Central memory CD4-positive, alpha-beta T cell (primary cell): ENCODE measurements around the gene KIF26B.
"Not testable (repeated sequence)": the region's sequence is repeated elsewhere in the genome, so short reads cannot be mapped to it uniquely, and the experiment has no call there.

Experiments
- DNase-seq: peaks from one replicate; pipeline ENCODE4 v3.0.0; 2022
- total RNA-seq, 3 experiments: gene quantifications; one replicate each; lab custom pipeline; 2026; lab: John Stamatoyannopoulos, UW

The KIF26B gene
- total RNA-seq = 0 to 0.35 (median 0.05) reads per million in 3 experiments

DNA sequence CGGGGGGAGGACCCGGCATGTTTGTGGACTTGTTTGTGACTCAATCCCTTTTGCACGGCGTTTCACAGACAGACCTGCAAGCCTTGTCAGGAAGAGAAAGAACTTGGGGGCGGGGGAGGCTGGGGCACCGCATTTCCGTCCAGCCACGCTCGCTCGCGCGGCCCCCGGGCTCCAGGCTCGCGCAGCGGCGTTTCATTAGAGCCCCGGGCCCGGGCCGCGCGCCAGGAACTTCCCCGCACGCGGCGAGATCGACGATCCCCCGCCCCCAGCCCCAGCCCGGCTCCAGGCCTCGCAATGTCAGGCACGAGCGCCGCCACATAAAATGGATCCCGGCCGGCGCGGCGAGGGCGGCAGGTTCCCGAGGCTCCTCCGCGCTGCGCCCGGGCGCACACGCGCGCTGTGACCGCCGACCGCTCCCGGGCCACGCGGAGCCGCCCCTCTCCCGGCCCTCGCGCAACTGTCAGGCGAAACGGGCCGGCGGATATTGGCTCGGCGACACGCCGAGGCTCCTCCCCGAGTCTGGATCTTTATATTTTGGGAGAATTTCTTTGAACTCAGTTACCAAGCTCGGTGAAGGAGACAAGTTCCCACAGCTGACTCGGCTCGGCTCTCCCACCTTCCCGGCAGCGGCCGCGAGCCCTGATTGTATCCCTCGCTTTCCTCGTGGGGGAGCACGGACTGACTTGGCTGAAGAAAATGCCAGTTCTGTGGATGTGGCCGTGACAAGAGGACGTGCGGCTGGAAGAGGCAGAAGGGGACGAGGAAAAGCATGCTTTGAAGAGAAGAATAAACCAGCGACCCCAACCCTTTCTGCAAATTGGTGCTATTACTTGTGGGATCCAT, at the start of gene KIF26B:
Gene KIF26B (plus strand): TSS at position 557 of the 843 bp plus-strand sequence. CDS start 440 bp downstream, outside the sequence.
- no peak for DNase-seq

DNA sequence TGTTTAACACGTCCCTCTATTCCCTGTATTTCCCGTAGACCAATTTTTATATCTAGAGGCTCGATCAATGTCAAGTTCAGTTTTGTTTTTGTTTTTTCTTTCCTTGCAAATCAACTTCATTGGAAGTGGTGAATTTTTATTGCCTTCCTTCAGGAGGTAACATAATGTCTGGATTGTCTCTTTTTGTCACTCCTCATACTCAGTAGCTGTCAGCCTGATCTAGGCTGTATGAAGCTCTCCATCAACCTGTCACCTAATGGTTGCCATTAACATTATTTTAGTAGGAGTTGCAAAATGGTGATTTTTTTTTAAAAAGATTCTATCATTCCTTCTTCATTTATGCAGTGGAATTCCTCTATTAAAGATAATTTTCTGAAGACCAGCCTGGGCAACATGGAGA, 49.7 kb upstream of the KIF26B start:
- no peak for DNase-seq

DNA sequence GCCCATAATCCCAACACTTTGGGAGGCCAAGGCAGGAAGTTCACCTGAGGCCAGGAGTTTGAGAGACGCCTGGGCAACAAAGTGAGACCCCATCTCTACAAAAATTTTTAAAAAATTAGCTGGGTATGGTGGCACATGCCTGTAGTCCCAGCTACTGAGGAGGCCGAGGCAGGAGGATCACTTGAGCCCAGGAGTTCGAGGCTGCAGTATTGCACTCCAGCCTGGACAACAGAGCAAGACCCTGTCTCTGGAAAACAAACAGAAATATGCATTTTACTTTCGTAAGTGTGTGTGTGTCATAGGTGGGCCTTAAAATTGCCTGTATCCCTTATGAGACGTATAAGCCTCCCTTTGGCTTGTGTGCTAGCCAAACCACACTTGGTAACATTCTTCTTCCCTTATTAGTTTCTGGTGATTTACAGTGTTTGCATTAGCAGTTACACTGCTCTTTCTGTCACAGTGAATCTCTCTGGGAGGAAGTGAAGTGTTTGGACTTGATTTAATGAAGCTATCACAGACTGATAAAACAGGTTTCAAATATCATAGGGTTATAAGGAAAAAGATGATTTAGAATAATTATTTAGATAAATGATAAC, 48.9 kb upstream of the KIF26B start:
- no peak for DNase-seq

DNA sequence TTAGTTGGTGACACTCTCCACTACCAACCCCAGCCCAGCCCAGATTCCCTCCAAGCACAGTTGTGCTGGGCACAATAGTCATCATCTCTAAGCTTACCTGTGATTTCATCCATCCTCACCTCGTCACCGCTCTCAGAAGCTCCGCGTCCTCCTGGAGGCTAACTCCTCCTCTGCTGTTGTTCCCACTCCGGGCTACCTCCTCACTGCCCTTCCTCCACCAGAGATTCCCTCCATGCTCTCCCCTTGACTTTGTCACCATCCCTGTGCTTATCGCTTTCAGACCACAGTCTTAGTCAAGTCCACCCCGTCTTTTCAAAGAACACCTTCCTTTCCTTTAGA, 47.0 kb upstream of the KIF26B start:
- no peak for DNase-seq

DNA sequence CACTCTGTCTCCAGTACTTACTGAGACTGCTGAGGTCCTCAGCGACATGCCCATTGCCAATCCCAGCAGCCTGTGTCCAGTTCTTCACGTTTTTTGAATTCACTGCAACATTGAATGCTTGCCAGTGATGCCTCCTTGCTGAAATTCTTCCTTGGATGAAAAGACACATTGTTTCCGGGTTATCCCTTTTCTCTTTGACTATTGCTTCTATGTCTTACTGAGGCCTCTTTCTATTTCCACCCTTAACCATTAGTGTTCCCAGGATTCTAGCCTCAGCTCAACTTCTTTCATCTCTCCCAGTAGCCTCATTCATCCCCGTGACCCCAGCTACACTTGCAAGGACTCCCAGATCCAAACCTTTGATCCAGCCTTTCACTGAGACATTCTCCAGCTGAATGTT, 46.5 kb upstream of the KIF26B start:
- DNase-seq = no peak

DNA sequence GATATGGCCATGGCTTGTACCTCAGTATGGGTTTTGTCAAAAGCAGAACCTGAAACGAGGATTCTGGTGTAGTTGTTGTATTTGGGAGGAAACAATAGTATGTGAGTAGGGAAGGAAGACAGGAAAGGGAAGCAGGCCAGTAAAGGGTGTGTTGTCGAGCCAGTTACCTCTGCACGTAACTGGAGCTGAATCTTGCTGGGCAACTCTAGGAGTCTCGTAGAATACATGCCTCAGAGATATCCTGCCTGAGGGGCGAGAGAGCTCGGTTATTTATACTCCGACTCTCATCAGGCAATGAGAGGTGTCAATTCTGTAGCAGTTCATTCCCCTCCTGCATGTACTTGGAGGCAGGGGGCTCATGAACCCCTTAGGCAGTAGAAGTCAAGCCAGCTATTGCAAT, 45.9 kb upstream of the KIF26B start:
- DNase-seq = no peak

DNA sequence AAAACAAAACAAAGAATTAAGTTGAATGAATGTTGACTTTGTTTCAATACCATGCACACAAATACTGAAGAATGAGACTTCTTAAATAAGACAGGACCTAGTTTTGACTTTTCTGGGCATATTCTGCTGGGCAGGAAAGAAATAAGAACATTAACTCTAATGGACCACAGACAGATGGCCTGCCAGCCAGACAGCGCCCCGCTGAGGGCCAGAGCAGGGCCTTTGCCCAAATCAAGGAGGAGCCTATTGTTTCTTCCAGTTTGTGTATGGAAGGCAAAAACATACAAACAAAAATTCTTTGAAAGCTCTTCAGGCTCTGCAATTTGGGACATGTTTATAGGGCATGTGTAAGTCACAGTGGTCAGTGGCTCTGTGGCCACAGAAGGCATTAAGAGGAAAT, 44.4 kb upstream of the KIF26B start:
- no peak for DNase-seq

- no peak for DNase-seq
Observed at GRCh38 chr1:245111073-245111472, 43.7 kb upstream of the KIF26B start.

DNA sequence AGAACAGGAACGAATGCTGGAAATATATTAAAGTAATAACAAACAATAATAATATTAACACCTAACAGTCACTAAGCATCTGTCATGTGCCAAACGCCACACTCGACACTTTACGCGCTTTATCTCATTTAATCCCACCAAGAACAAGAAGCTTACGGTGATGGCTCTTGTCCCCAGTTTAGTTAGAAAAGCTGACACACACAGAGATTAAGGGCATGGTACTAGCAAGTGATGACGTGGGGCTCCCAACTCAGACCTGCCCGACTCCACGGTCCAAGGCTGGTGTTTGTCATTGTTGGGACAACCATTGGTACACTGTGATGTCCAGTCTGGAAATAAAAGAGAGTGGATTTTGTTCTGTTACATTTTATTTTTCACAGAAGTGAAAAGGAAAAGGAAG, 41.1 kb upstream of the KIF26B start:
- no peak for DNase-seq

- DNase-seq = no peak
Observed at GRCh38 chr1:245116131-245116530, 38.7 kb upstream of the KIF26B start.

DNA sequence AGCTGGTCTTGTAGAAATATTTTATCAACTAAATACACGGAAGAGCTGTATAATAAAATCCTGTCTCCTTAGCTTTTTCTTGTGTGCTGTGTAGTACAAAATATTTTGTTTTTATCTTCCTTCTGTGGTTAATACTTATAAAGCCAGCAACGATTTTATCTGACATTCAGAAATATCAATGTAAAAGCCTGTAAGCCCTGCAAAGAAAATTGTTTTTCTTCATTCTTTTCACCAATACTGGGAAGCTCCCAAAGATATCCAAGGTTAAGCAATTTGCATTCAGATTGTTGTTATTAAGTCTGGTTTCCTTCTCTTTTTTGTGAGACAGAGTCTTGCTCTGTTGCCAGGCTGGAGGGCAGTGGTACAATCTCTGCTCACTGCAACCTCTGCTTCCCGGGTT, 38.0 kb upstream of the KIF26B start:
- no peak for DNase-seq

- DNase-seq = no peak
Observed at GRCh38 chr1:245118066-245118465, 36.7 kb upstream of the KIF26B start.

DNA sequence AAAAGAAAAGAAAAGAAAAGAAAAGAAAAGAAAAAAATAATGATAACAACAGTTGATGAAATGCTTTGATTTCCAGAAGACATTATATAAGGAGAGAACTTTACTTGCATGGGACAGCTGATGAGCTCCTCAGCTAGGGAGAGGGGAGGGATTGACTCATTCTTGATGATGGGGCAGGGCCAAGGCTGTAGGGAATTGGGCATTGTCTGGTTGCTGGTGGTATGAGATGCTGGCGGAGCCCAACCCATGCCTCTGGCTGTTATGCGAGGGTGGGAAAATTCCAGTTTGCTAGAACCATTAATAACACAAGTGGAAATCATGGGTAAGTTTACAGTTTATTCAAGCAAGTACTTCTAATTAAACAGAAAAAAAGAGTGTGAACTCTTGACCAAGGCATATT, 36.0 kb upstream of the KIF26B start:
- no peak for DNase-seq

GRCh38 chr1:245121523-245121922, 33.3 kb upstream of the KIF26B start:
- no peak for DNase-seq

DNA sequence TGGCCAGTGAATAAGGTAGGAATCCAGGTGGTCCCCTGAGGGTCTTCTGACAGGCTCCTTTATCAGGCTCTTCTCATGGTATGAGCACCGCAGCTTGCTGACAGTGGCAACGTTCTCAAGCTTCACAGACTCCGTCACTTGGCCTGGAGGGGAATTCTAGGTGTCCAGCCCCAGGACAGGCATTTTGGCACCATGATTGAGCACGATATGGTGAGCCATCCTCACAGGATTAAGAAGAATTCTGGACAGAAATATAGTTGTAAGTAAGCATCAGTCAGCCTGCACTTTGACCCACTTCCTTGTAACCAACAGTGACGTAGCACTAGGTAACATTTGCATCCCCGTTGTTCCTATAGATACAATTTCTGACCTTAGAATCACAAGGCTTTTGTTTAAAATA, 30.5 kb upstream of the KIF26B start:
- DNase-seq = no peak

DNA sequence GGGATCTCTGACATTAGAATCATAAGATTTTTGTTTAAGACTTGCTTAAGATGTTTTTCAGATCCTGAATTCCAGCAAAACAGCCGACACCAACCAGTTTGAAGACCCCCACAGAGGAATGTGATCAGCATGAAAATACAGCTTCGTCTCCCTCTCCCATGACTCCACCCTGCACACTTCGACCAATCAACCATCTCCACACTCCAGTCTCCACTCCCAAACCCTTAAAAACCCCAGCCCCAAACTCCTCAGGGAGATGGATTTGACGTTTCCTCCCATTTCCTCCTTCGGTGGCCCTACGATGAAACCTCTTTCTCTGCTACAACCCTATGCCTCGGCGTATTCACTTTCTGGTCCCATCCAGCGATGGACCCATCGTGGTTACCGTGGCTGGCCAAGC, 30.1 kb upstream of the KIF26B start:
- no peak for DNase-seq

GRCh38 chr1:245126530-245126929, 28.3 kb upstream of the KIF26B start:
- no peak for DNase-seq

GRCh38 chr1:245128381-245129101, 26.2 kb upstream of the KIF26B start:
- DNase-seq = no peak

GRCh38 chr1:245129319-245130240, 25.2 kb upstream of the KIF26B start:
- no peak for DNase-seq

- not testable (repeated sequence) for DNase-seq
Observed at GRCh38 chr1:245130281-245131025, 24.3 kb upstream of the KIF26B start.

GRCh38 chr1:245131026-245131393, 23.8 kb upstream of the KIF26B start:
- no peak for DNase-seq

- no peak for DNase-seq
Observed at GRCh38 chr1:245132771-245133170, 22.0 kb upstream of the KIF26B start.
